SK-N-SH (cell line): ENCODE results near the gene GMCL1. TPM values are rescaled to one million over a fixed set of nuclear protein-coding genes. Genes with fewer than 3 reads are reported as not detected.
A peak's percentile ranks its signal among the peaks of the same experiment; 100 is the strongest.

Experiments used
- CTCF ChIA-PET: fragments of 300-600, 350-600 bp; formaldehyde crosslinking; extraction: SDS; loops from one replicate; lab custom pipeline; 2021; lab: Yijun Ruan, JAX
- POLR2A ChIA-PET: fragments of 350-600 bp; sonication (Branson Sonifier 250); formaldehyde crosslinking; extraction: SDS; loops from one replicate; lab custom pipeline; 2020; ENCODE audit warnings: antibody characterized with exemption, inconsistent platforms; lab: Yijun Ruan, JAX
- DNase-seq: peaks from one replicate; pipeline ENCODE4 v3.0.0; 2012
- H2AFZ ChIP-seq: fragments of 200-600 bp; sonication (generic); 2 replicates; pipeline ENCODE4 v1.8.1; 2016; ENCODE audit warnings: antibody characterized with exemption, mild to moderate bottlenecking, low read depth
- H3F3A ChIP-seq: fragments of 200-600 bp; sonication (generic); replicated peaks from 2 replicates; pipeline ENCODE3; 2016; ENCODE audit warnings: antibody characterized with exemption, mild to moderate bottlenecking; ENCODE audit not compliant: insufficient read depth
- H3K27ac ChIP-seq, 2 experiments: fragments of 200-500 bp in 1 of 2; fragments of 200-600 bp in 1 of 2; sonication (Bioruptor generic) in 1 of 2; sonication (generic), shearing (Covaris generic) in 1 of 2; 2 replicates each; pipeline versions ENCODE4 v1.5.1 to v1.6.1; 2014 to 2016; ENCODE audit warnings: low read depth in 2 of 2, inconsistent platforms in 1 of 2, low read length in 1 of 2, mild to moderate bottlenecking in 1 of 2, mixed read lengths in 1 of 2
- H3K27me3 ChIP-seq: fragments of 200-600 bp; sonication (generic), shearing (Covaris generic); 2 replicates; pipeline ENCODE4 v1.6.1; 2016; ENCODE audit warnings: mixed run types; ENCODE audit not compliant: insufficient read depth
- H3K36me3 ChIP-seq, 2 experiments: fragments of 200-500 bp in 1 of 2; fragments of 200-600 bp in 1 of 2; sonication (Bioruptor generic) in 1 of 2; sonication (generic) in 1 of 2; replicated peaks in 1 of 2; 2 replicates each; pipeline versions ENCODE3 to v1.5.1; 2014 to 2016; ENCODE audit warnings: low read length in 1 of 2, mild to moderate bottlenecking in 1 of 2; ENCODE audit not compliant: insufficient read depth in 2 of 2, control insufficient read depth in 1 of 2
- H3K4me1 ChIP-seq, 2 experiments: fragments of 200-500 bp in 1 of 2; fragments of 200-600 bp in 1 of 2; sonication (Bioruptor generic) in 1 of 2; sonication (generic), shearing (Covaris generic) in 1 of 2; 2 replicates each; pipeline versions ENCODE4 v1.5.1 to v1.6.1; 2014 to 2016; ENCODE audit warnings: low read depth in 1 of 2, low read length in 1 of 2, mixed run types in 1 of 2; ENCODE audit not compliant: insufficient read depth in 2 of 2, control insufficient read depth in 1 of 2
- H3K4me2 ChIP-seq: fragments of 200-600 bp; sonication (generic), shearing (Covaris generic); 2 replicates; pipeline ENCODE4 v1.6.1; 2017; ENCODE audit warnings: mixed run types
- H3K4me3 ChIP-seq, 2 experiments: fragments of 200-500 bp in 1 of 2; fragments of 200-600 bp in 1 of 2; sonication (Bioruptor generic) in 1 of 2; sonication (generic), shearing (Covaris generic) in 1 of 2; 2 replicates each; pipeline versions ENCODE4 v1.5.1 to v1.8.1; 2014 to 2016; ENCODE audit warnings: low read depth in 2 of 2, inconsistent platforms in 1 of 2, low read length in 1 of 2, mild to moderate bottlenecking in 1 of 2, mixed read lengths in 1 of 2, moderate library complexity in 1 of 2
- H3K79me2 ChIP-seq: fragments of 200-600 bp; sonication (generic); 2 replicates; pipeline ENCODE4 v1.8.1; 2017; ENCODE audit warnings: mild to moderate bottlenecking; ENCODE audit not compliant: insufficient read depth
- H3K9ac ChIP-seq: fragments of 200-600 bp; sonication (generic); 2 replicates; pipeline ENCODE4 v1.6.1; 2017; ENCODE audit warnings: mixed run types
- H3K9me2 ChIP-seq: fragments of 200-600 bp; sonication (generic); 2 replicates; pipeline ENCODE4 v1.6.1; 2017; ENCODE audit warnings: mixed run types
- H3K9me3 ChIP-seq: fragments of 200-600 bp; sonication (generic); 2 replicates; pipeline ENCODE4 v1.6.1; 2017; ENCODE audit warnings: mixed run types, mild to moderate bottlenecking, moderate library complexity
- H4K20me1 ChIP-seq: fragments of 200-600 bp; sonication (generic); 2 replicates; pipeline ENCODE4 v1.6.1; 2017; ENCODE audit warnings: mild to moderate bottlenecking, mixed run types; ENCODE audit not compliant: insufficient read depth
- CTCF ChIP-seq: fragments of 200-600 bp; sonication (generic); IDR thresholded peaks from 2 replicates; pipeline ENCODE4 v1.6.1; 2017; ENCODE audit warnings: antibody characterized with exemption, mild to moderate bottlenecking, moderate library complexity
- ELF1 ChIP-seq: IDR thresholded peaks from 2 replicates; pipeline ENCODE4 v1.4.0; 2012
- EP300 ChIP-seq, 2 experiments: IDR thresholded peaks; 2 replicates each; pipeline versions ENCODE4 v1.4.0 to v1.6.1; 2012; ENCODE audit warnings: borderline replicate concordance in 1 of 2, low read depth in 1 of 2, low read length in 1 of 2
- EZH2phosphoT487 ChIP-seq: fragments of 200-600 bp; sonication (generic); IDR thresholded peaks from 2 replicates; pipeline ENCODE4 v1.6.1; 2017; ENCODE audit warnings: low read depth, mixed run types, mild to moderate bottlenecking, antibody characterized with exemption, moderate library complexity, borderline replicate concordance
- FOXM1 ChIP-seq: IDR thresholded peaks from 2 replicates; pipeline ENCODE4 v1.4.0; 2012; ENCODE audit warnings: low read depth, mild to moderate bottlenecking
- GABPA ChIP-seq: IDR thresholded peaks from 2 replicates; pipeline ENCODE4 v1.4.0; 2012; ENCODE audit warnings: low read depth, mild to moderate bottlenecking
- GATA2 ChIP-seq: sonication (generic); formaldehyde crosslinking; IDR thresholded peaks from 2 replicates; pipeline ENCODE4 v1.5.0; 2020; ENCODE audit warnings: mild to moderate bottlenecking, missing genetic modification reagents
- IRF3 ChIP-seq: fragments of 150-350 bp; IDR thresholded peaks from 2 replicates; pipeline ENCODE4 v1.6.1; 2016; ENCODE audit warnings: mild to moderate bottlenecking, low read depth, low read length
- JUND ChIP-seq: IDR thresholded peaks from 2 replicates; pipeline ENCODE4 v1.4.0; 2012
- MXI1 ChIP-seq: IDR thresholded peaks from 2 replicates; pipeline ENCODE4 v1.6.1; 2012; ENCODE audit warnings: mild to moderate bottlenecking, low read depth, low read length, improper control_type of control experiment
- NFIC ChIP-seq: IDR thresholded peaks from 2 replicates; pipeline ENCODE4 v1.4.0; 2012; ENCODE audit warnings: borderline replicate concordance
- NRF1 ChIP-seq: IDR thresholded peaks from 2 replicates; pipeline ENCODE4 v1.6.1; 2012; ENCODE audit warnings: low read depth, mild to moderate bottlenecking, low read length
- PBX3 ChIP-seq: IDR thresholded peaks from 2 replicates; pipeline ENCODE4; 2012
- POLR2AphosphoS5 ChIP-seq: IDR thresholded peaks from 2 replicates; pipeline ENCODE4 v1.6.1; 2012; ENCODE audit warnings: low read depth, low read length
- RAD21 ChIP-seq: IDR thresholded peaks from 2 replicates; pipeline ENCODE4 v1.6.1; 2012; ENCODE audit warnings: mild to moderate bottlenecking, low read length
- TAF1 ChIP-seq: IDR thresholded peaks from 2 replicates; pipeline ENCODE4 v1.6.1; 2012; ENCODE audit warnings: low read depth, mild to moderate bottlenecking, low read length, moderate library complexity, borderline replicate concordance
- YY1 ChIP-seq: IDR thresholded peaks from 2 replicates; pipeline ENCODE4 v1.4.0; 2012; ENCODE audit warnings: low read depth, mild to moderate bottlenecking
- WGBS: methylation state at CpG from one replicate; pipeline ENCODE4 v1.1.6; 2017; ENCODE audit warnings: low lambda C conversion rate; 5-methylcytosine and 5-hydroxymethylcytosine counted together
- polyA plus RNA-seq, 3 experiments: library from polyadenylated mRNA; depleted of rRNA; stranded (reverse); fragments of >200 nt; gene quantifications; 2 replicates each; pipeline ENCODE4 v1.2.3, GENCODE V29; 2012
- TF ChIP-seq, protein P1 (sequence below): fragments of 150-350 bp; IDR thresholded peaks from 2 replicates; pipeline ENCODE4 v1.6.1; 2017; ENCODE audit warnings: antibody characterized with exemption, low read length, low read depth, borderline replicate concordance
- TF ChIP-seq, protein P2 (sequence below): IDR thresholded peaks from 2 replicates; pipeline ENCODE4 v1.4.0; 2012; ENCODE audit warnings: low read depth
- TF ChIP-seq, protein P3 (sequence below): IDR thresholded peaks from 2 replicates; pipeline ENCODE4 v1.4.0; 2012; ENCODE audit warnings: low read depth, borderline replicate concordance

GMCL1 gene
- polyA plus RNA-seq, 1 of the 3 experiments (the other 2 are of a cell fraction), result 6.2 TPM

DNA sequence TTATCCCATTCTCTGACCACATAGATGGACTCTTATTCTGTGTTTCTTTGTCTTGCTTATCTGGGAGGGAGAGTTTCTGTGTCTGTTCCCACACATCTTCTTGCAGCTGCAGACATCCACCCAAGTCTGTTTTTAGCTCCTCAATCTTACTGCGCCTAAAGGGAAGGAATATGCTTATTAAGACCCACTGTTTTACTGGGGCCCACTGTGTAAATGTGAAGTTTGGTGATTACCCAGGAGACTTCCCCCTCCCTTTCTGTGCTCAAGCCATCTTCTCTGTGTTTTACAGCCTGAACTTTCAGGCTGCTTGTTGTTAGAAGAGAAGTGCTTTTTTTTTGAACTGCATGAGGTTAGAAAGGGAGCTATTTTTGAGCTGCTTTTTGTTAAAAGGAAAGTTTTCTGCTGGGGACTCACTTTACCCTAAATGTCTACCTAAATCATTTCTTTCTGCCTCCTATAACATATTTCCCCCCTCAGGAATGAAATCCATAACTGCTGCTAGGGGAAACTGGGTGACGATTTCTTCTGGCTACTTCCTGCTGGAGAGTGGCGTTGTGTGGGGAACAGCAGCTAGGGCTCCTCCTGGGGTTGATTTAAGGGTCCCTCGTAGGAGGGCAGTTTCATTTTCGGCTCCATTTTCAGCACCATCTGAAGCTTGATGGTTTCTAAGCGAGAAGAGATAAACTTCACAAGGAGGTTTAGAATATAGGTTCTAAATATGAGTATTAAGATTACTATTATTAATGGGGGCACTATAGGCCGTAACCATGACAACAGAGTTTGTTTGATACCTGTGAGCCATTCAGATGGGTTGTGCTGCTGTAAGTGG is 39.5 kb upstream of the GMCL1 start:
- ChIA-PET CTCF (interaction anchor here (1.0 to 2.1 kb wide), 3 partner anchors 9 to 65 kb away, joined by 3 to 9 read pairs (median 8); no protein-coding TSS in a partner anchor), POLR2A (no interaction called here)
- Histone ChIP-seq H3K27me3 (no peaks in the 10 kb centered on the region), H3K4me3 (no peak overlapping the region), H3K27ac (peak overlapping the region; percentile 22 to 67; a peak in 3 of 4 replicates), H3F3A (no peaks in the 10 kb centered on the region), H3K4me1 (peaks cover 0 to 10% of the 10 kb centered on the region in 2 experiments; a peak in 3 of 4 replicates), H2AFZ (no peak overlapping the region), H3K9ac (peak overlapping the region; percentile 29; the same call in 1 of the 2 replicates), H4K20me1 (no peaks in the 10 kb centered on the region), H3K9me3 (no peaks in the 10 kb centered on the region), H3K36me3 (peaks cover 4 to 20% of the 10 kb centered on the region in 2 experiments), H3K9me2 (no peaks in the 10 kb centered on the region), H3K79me2 (no peaks in the 10 kb centered on the region), H3K4me2 (no peak overlapping the region; the same call in 1 of the 2 replicates)
- WGBS, result 92% methylated on average over 7 of the region's 7 CpGs
- DNase-seq, result no peak
- TF ChIP-seq EZH2phosphoT487 (no peak), IRF3 (no peak), FOXM1 (no peak), MXI1 (no peak), GATA2 (CRISPR knock-in tag) (no peak), EP300 (IDR thresholded peaks at IDR 0.05; ENCODE audit: borderline replicate concordance in 1 of 2, low read depth in 1 of 2, low read length in 1 of 2) (no peak), ELF1 (no peak), GABPA (no peak), RAD21 (no peak), POLR2AphosphoS5 (no peak), NRF1 (no peak), JUND (no peak), CTCF (no peak), TAF1 (no peak), PBX3 (no peak), YY1 (no peak), NFIC (no peak)
- TF ChIP-seq, protein P1, sequence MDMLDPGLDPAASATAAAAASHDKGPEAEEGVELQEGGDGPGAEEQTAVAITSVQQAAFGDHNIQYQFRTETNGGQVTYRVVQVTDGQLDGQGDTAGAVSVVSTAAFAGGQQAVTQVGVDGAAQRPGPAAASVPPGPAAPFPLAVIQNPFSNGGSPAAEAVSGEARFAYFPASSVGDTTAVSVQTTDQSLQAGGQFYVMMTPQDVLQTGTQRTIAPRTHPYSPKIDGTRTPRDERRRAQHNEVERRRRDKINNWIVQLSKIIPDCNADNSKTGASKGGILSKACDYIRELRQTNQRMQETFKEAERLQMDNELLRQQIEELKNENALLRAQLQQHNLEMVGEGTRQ, result no peak
- TF ChIP-seq, protein P2, sequence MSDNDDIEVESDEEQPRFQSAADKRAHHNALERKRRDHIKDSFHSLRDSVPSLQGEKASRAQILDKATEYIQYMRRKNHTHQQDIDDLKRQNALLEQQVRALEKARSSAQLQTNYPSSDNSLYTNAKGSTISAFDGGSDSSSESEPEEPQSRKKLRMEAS, result no peak
- TF ChIP-seq, protein P3, sequence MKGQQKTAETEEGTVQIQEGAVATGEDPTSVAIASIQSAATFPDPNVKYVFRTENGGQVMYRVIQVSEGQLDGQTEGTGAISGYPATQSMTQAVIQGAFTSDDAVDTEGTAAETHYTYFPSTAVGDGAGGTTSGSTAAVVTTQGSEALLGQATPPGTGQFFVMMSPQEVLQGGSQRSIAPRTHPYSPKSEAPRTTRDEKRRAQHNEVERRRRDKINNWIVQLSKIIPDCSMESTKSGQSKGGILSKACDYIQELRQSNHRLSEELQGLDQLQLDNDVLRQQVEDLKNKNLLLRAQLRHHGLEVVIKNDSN, result no peak
